Neural progenitor cell (in vitro differentiated cells): ENCODE measurements around the gene ADRA2A. TPM values are rescaled to one million over a fixed set of nuclear protein-coding genes. Genes with fewer than 3 reads are reported as not detected.

ENCODE experiments used
- DNase-seq: peaks from one replicate; pipeline ENCODE4 v3.0.0-alpha.2; 2016; ENCODE audit warnings: low spot score
- H2AFZ ChIP-seq: fragments of 200-600 bp; sonication (generic); replicated peaks from 2 replicates; pipeline ENCODE4 v1.6.1; 2016; ENCODE audit warnings: antibody characterized with exemption
- H3F3A ChIP-seq: fragments of 200-600 bp; sonication (generic); 2 replicates; pipeline ENCODE4 v1.6.1; 2016; ENCODE audit warnings: antibody characterized with exemption, low read depth
- H3K27ac ChIP-seq: fragments of 200-600 bp; sonication (generic); 2 replicates; pipeline ENCODE4 v1.5.1; 2016; ENCODE audit warnings: mild to moderate bottlenecking
- H3K27me3 ChIP-seq: fragments of 200-600 bp; sonication (generic); 2 replicates; pipeline ENCODE4 v1.6.1; 2016; ENCODE audit warnings: mild to moderate bottlenecking, moderate library complexity
- H3K36me3 ChIP-seq: fragments of 200-600 bp; sonication (generic); 2 replicates; pipeline ENCODE4 v1.5.1; 2016
- H3K4me1 ChIP-seq: fragments of 200-600 bp; sonication (generic); 2 replicates; pipeline ENCODE4 v1.6.1; 2016; ENCODE audit warnings: mixed run types
- H3K4me2 ChIP-seq: fragments of 200-600 bp; sonication (generic); 2 replicates; pipeline ENCODE4 v1.6.1; 2016
- H3K4me3 ChIP-seq: fragments of 200-600 bp; sonication (generic); 2 replicates; pipeline ENCODE4 v1.5.1; 2016
- H3K79me2 ChIP-seq: fragments of 200-600 bp; sonication (generic); 2 replicates; pipeline ENCODE4 v1.6.1; 2016; ENCODE audit warnings: low read depth
- H3K9ac ChIP-seq: fragments of 200-600 bp; sonication (generic); 2 replicates; pipeline ENCODE4 v1.6.1; 2016
- H3K9me3 ChIP-seq: fragments of 200-600 bp; sonication (generic); 2 replicates; pipeline ENCODE4 v1.5.1; 2016; ENCODE audit warnings: low read depth
- H4K20me1 ChIP-seq: fragments of 200-600 bp; sonication (generic); 2 replicates; pipeline ENCODE4 v1.6.1; 2016; ENCODE audit warnings: low read depth
- H3K27ac Mint-ChIP-seq: 3 replicates; pipeline ENCODE4 v1.8.0; 2021; ENCODE audit warnings: mixed read lengths
- H3K27me3 Mint-ChIP-seq: 2 replicates; pipeline ENCODE4 v1.8.0; 2022; ENCODE audit warnings: low read depth, mild to moderate bottlenecking, inconsistent platforms, moderate library complexity, mixed read lengths; ENCODE audit not compliant: insufficient read depth
- H3K36me3 Mint-ChIP-seq: 3 replicates; pipeline ENCODE4 v1.8.0; 2021; ENCODE audit warnings: mixed read lengths
- H3K4me1 Mint-ChIP-seq: 3 replicates; pipeline ENCODE4 v1.8.0; 2021; ENCODE audit warnings: mixed read lengths
- H3K4me3 Mint-ChIP-seq: 3 replicates; pipeline ENCODE4 v1.8.0; 2021; ENCODE audit warnings: mild to moderate bottlenecking, moderate library complexity, mixed read lengths
- H3K9me3 Mint-ChIP-seq: 3 replicates; pipeline ENCODE4 v1.8.0; 2020; ENCODE audit warnings: mixed read lengths
- EZH2 ChIP-seq: fragments of 200-600 bp; sonication (generic); IDR thresholded peaks from 2 replicates; pipeline ENCODE4 v1.6.1; 2017; ENCODE audit warnings: antibody characterized with exemption, mild to moderate bottlenecking, moderate library complexity
- EZH2phosphoT487 ChIP-seq: fragments of 200-600 bp; sonication (generic); IDR thresholded peaks from 2 replicates; pipeline ENCODE4 v1.6.1; 2017; ENCODE audit warnings: antibody characterized with exemption
- total RNA-seq: library from RNA; depleted of rRNA; stranded (reverse); fragments of >200 nt; gene quantifications from 2 replicates; pipeline ENCODE4 v1.2.3, GENCODE V29; 2015; ENCODE audit warnings: low replicate concordance
- TF ChIP-seq, protein P1 (sequence below): fragments of 200-600 bp; sonication (generic); IDR thresholded peaks from 2 replicates; pipeline ENCODE4 v1.5.1; 2017; ENCODE audit warnings: antibody characterized with exemption, mild to moderate bottlenecking

Gene ADRA2A
- total RNA-seq, 1 donor from 2014 or later = not detected

DNA sequence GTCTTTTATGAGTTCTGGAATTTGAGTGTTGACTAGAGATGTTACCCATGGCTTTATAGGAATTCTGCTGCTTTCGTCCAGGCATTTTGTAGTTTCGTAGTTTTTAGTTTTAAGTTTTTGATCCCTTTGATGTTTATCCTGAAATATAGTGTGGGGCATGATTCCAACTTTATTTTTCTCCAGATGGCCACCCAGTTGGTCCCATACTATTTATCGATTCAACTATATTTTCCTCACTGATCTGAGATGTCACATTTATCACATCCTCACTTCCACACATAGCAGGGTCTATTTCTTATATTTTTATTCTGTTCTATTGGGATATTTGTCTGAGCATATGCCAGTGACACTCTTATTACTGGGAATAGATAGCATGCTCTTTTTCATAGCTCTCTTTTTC, 33.9 kb downstream of the ADRA2A start:
- no peak overlapping the region for H3K4me3 ChIP-seq
- no peaks in the 10 kb centered on the region for H3K36me3 Mint-ChIP-seq
- no peaks in the 10 kb centered on the region for H3F3A ChIP-seq
- H3K4me3 Mint-ChIP-seq = no peak overlapping the region
- no peak for TF ChIP-seq EZH2phosphoT487
- TF ChIP-seq, protein P1, sequence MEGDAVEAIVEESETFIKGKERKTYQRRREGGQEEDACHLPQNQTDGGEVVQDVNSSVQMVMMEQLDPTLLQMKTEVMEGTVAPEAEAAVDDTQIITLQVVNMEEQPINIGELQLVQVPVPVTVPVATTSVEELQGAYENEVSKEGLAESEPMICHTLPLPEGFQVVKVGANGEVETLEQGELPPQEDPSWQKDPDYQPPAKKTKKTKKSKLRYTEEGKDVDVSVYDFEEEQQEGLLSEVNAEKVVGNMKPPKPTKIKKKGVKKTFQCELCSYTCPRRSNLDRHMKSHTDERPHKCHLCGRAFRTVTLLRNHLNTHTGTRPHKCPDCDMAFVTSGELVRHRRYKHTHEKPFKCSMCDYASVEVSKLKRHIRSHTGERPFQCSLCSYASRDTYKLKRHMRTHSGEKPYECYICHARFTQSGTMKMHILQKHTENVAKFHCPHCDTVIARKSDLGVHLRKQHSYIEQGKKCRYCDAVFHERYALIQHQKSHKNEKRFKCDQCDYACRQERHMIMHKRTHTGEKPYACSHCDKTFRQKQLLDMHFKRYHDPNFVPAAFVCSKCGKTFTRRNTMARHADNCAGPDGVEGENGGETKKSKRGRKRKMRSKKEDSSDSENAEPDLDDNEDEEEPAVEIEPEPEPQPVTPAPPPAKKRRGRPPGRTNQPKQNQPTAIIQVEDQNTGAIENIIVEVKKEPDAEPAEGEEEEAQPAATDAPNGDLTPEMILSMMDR = no peak
- H3K79me2 ChIP-seq = no peaks in the 10 kb centered on the region
- no peak overlapping the region for H3K4me2 ChIP-seq
- DNase-seq = no peak
- no peak overlapping the region for H2AFZ ChIP-seq
- H3K9ac ChIP-seq = no peak overlapping the region
- no peaks in the 10 kb centered on the region for H4K20me1 ChIP-seq
- H3K27ac Mint-ChIP-seq = no peak overlapping the region
- no peaks in the 10 kb centered on the region for H3K9me3 ChIP-seq
- H3K27me3 ChIP-seq = no peaks in the 10 kb centered on the region
- H3K36me3 ChIP-seq = no peaks in the 10 kb centered on the region
- H3K9me3 Mint-ChIP-seq = no peaks in the 10 kb centered on the region
- H3K27me3 Mint-ChIP-seq = peaks cover 2% of the 10 kb centered on the region
- no peaks in the 10 kb centered on the region for H3K4me1 Mint-ChIP-seq
- H3K27ac ChIP-seq = no peak overlapping the region
- H3K4me1 ChIP-seq = no peaks in the 10 kb centered on the region

- Histone ChIP-seq H2AFZ (no peak overlapping the region), H3K9ac (no peak overlapping the region), H3K4me2 (no peak overlapping the region), H3K36me3 (no peaks in the 10 kb centered on the region), H3K4me3 (no peak overlapping the region), H3K27me3 (no peaks in the 10 kb centered on the region), H3K79me2 (no peaks in the 10 kb centered on the region), H4K20me1 (no peaks in the 10 kb centered on the region), H3F3A (no peaks in the 10 kb centered on the region), H3K4me1 (no peaks in the 10 kb centered on the region), H3K9me3 (no peaks in the 10 kb centered on the region), H3K27ac (no peak overlapping the region)
- Mint-ChIP-seq H3K36me3 (no peaks in the 10 kb centered on the region), H3K9me3 (no peaks in the 10 kb centered on the region), H3K27me3 (peaks cover 2% of the 10 kb centered on the region), H3K4me3 (no peak overlapping the region), H3K4me1 (no peaks in the 10 kb centered on the region), H3K27ac (no peak overlapping the region)
- DNase-seq = no peak
- TF ChIP-seq EZH2phosphoT487 = no peak
- TF ChIP-seq EZH2 = no peak
- TF ChIP-seq, protein P1 = no peak
These were observed 35.5 kb downstream of the ADRA2A start for GRCh38 chr10:111112333-111112732.

GRCh38 chr10:111113238-111113960, 36.6 kb downstream of the ADRA2A start:
- H3K27ac Mint-ChIP-seq = no peak overlapping the region
- TF ChIP-seq, protein P1 = no peak
- TF ChIP-seq EZH2 = no peak
- TF ChIP-seq EZH2phosphoT487 = no peak
- Histone ChIP-seq H4K20me1 (no peaks in the 10 kb centered on the region), H3K9me3 (no peaks in the 10 kb centered on the region), H3K27me3 (no peaks in the 10 kb centered on the region), H3F3A (no peaks in the 10 kb centered on the region), H3K9ac (no peak overlapping the region), H3K4me1 (no peaks in the 10 kb centered on the region), H2AFZ (no peak overlapping the region), H3K79me2 (no peaks in the 10 kb centered on the region), H3K27ac (no peak overlapping the region), H3K4me2 (no peak overlapping the region), H3K36me3 (no peaks in the 10 kb centered on the region), H3K4me3 (no peak overlapping the region)
- H3K9me3 Mint-ChIP-seq = no peaks in the 10 kb centered on the region
- DNase-seq = no peak
- no peak overlapping the region for H3K4me3 Mint-ChIP-seq
- no peaks in the 10 kb centered on the region for H3K36me3 Mint-ChIP-seq
- H3K27me3 Mint-ChIP-seq = peaks cover 2% of the 10 kb centered on the region
- H3K4me1 Mint-ChIP-seq = no peaks in the 10 kb centered on the region
